Measurements from ENCODE around the gene TMCO4. TPM values are rescaled to one million over a fixed set of nuclear protein-coding genes. Genes with fewer than 3 reads are reported as not detected.

The TMCO4 gene
- total and polyA plus RNA-seq, 8 donors, result 15.7 to 22.1 (median 18.9) TPM

GRCh38 chr1:19670787-19671186 is 128.9 kb downstream of the TMCO4 start:
- no peaks in the 10 kb centered on the region for H3K9me3 ChIP-seq
- H3K36me3 ChIP-seq, result no peaks in the 10 kb centered on the region
- no peaks in the 10 kb centered on the region for H3K4me1 ChIP-seq
- intact Hi-C loops (cut with DNase I), result no loop called here
- no peak for TF ChIP-seq CTCF (IDR thresholded peaks at IDR 0.05)
- no peak overlapping the region for H3K4me3 ChIP-seq
- peaks cover 9 to 58% of the 10 kb centered on the region in 2 donors for H3K27me3 ChIP-seq
- DNase-seq (no peak), ATAC-seq (no peak)
- no peak overlapping the region for H3K27ac ChIP-seq

GRCh38 chr1:19668888-19669287 is 130.8 kb downstream of the TMCO4 start:
- no peak overlapping the region for H3K4me3 ChIP-seq
- H3K27ac ChIP-seq, result no peak overlapping the region
- ATAC-seq (no peak), DNase-seq (no peak)
- TF ChIP-seq CTCF (IDR thresholded peaks at IDR 0.05), result no peak
- H3K9me3 ChIP-seq, result no peaks in the 10 kb centered on the region
- no peaks in the 10 kb centered on the region for H3K36me3 ChIP-seq
- peaks cover 28 to 63% of the 10 kb centered on the region in 2 donors for H3K27me3 ChIP-seq
- intact Hi-C loops (cut with DNase I), result no loop called here
- peaks cover 0 to 8% of the 10 kb centered on the region in 2 donors for H3K4me1 ChIP-seq

GRCh38 chr1:19665496-19666465 is 133.9 kb downstream of the TMCO4 start:
- Histone ChIP-seq H3K36me3 (no peaks in the 10 kb centered on the region), H3K27me3 (peaks cover 29 to 87% of the 10 kb centered on the region in 2 donors), H3K4me3 (no peak overlapping the region), H3K4me1 (peaks cover 0 to 8% of the 10 kb centered on the region in 2 donors), H3K27ac (no peak overlapping the region), H3K9me3 (no peaks in the 10 kb centered on the region)
- ATAC-seq (no peak), DNase-seq (no peak)
- no peak for TF ChIP-seq CTCF (IDR thresholded peaks at IDR 0.05)
- intact Hi-C loops (cut with DNase I), result no loop called here

- Histone ChIP-seq H3K4me3 (no peak overlapping the region), H3K27me3 (peaks cover 29 to 94% of the 10 kb centered on the region in 2 donors)
Measured at GRCh38 chr1:19665186-19665495, 134.6 kb downstream of the TMCO4 start.

More at GRCh38 chr1:19665186-19665495, 134.6 kb downstream of the TMCO4 start:
- H3K9me3 ChIP-seq, result no peaks in the 10 kb centered on the region
- intact Hi-C loops (cut with DNase I), result no loop called here
- peaks cover 0 to 8% of the 10 kb centered on the region in 2 donors for H3K4me1 ChIP-seq
- no peaks in the 10 kb centered on the region for H3K36me3 ChIP-seq
- TF ChIP-seq CTCF (IDR thresholded peaks at IDR 0.05), result no peak
- ATAC-seq, result no peak
- DNase-seq, result no peak
- H3K27ac ChIP-seq, result no peak overlapping the region

All from left lung (tissue), 10 donors.